Ovary (tissue), 9 donors: ENCODE results near the gene SMCR8. TPM values are rescaled to one million over a fixed set of nuclear protein-coding genes. Genes with fewer than 3 reads are reported as not detected.

Source experiments
- DNase-seq, 5 donors: peaks; one replicate each; pipeline ENCODE4 v3.0.0-alpha.2; 2019 to 2020
- H3K27ac ChIP-seq, 2 donors: fragments of 200-600 bp; one replicate each; pipeline versions ENCODE4 v1.5.1 to v1.8.0; 2019 to 2022
- H3K27me3 ChIP-seq: fragments of 200-600 bp; one replicate; pipeline ENCODE4 v1.8.0; 2022
- H3K36me3 ChIP-seq: fragments of 200-600 bp; sonication (generic); one replicate; pipeline ENCODE4 v1.5.1; 2019
- H3K4me1 ChIP-seq: one replicate; pipeline ENCODE4 v1.8.1; 2013; ENCODE audit warnings: mild to moderate bottlenecking, moderate library complexity; ENCODE audit not compliant: insufficient read depth
- H3K4me3 ChIP-seq: fragments of 200-600 bp; sonication (generic); one replicate; pipeline ENCODE4 v1.5.1; 2017
- H3K9me3 ChIP-seq, 2 donors: fragments of 200-600 bp in 1 of 2; sonication (generic) in 1 of 2; one replicate each; pipeline versions ENCODE4 v1.5.1 to v1.8.1; 2013 to 2019; ENCODE audit warnings: mild to moderate bottlenecking in 1 of 2, moderate library complexity in 1 of 2
- CTCF ChIP-seq, 3 donors: fragments of 450-650 bp in 2 of 3; fragments of 200-600 bp in 1 of 3; IDR thresholded peaks; one replicate each; pipeline versions ENCODE4 v1.5.1 to v1.8.0; 2016 to 2022; ENCODE audit warnings: antibody characterized with exemption in 3 of 3, mild to moderate bottlenecking in 1 of 3
- EP300 ChIP-seq: sonication (generic); formaldehyde crosslinking; IDR thresholded peaks from one replicate; pipeline ENCODE4 v1.6.1; 2017; ENCODE audit warnings: antibody characterized with exemption
- POLR2A ChIP-seq: fragments of 450-650 bp; IDR thresholded peaks from one replicate; pipeline ENCODE4 v1.6.1; 2017; ENCODE audit warnings: antibody characterized with exemption, mild to moderate bottlenecking, moderate library complexity
- WGBS, 3 donors: extraction: QIAGEN DNeasy Blood & Tissue Kit in 1 of 3; methylation state at CpG; one replicate each; pipeline versions ENCODE4 v1.1.5 to v1.1.7; 2013 to 2017; 5-methylcytosine and 5-hydroxymethylcytosine counted together
- intact Hi-C, 4 donors: fragments of 100-400 bp; cut with DNase I; formaldehyde crosslinking; loops; one replicate each; pipeline versions ENCODE4 v1.11.0 to v1.15.1; 2022 to 2023
- polyA plus RNA-seq, 2 donors: library from polyadenylated mRNA; stranded (reverse); fragments of 200-250 nt in 1 of 2; fragments of 350-450 nt in 1 of 2; fragmentation: Illumina TruSeq in 1 of 2; extraction: RNeasy Lipid Tissue Mini Kit (QIAGEN cat#74804) in 1 of 2; gene quantifications; one replicate each; pipeline ENCODE4 v1.2.3, GENCODE V29; 2013 to 2014
- total RNA-seq, 7 donors: library from RNA; depleted of rRNA in 2 of 7; stranded (reverse); fragments of >200 nt in 2 of 7; fragmentation: NEBNext Ultra II Directional in 3 of 7; extraction: Animal tissue kit (Norgen Biotek cat#: 25700) in 3 of 7; gene quantifications; one replicate each; pipeline versions ENCODE4 v1.1.0 to v1.2.4, GENCODE V29; 2016 to 2023
- donor health status: DM: no; HTN: no; CAD: no; lungs with moderate emphysema.
- donor health status: DM: no; HTN: no; CAD: no.
- donor health status: Bipolar disorder and iron deficiency.
- donor health status: DM: yes; HTN: yes; CAD: no.
- donor health status: DM: no; HTN: no; CAD: no.
- donor health status: DM: yes; HTN: yes; CAD: no.

The SMCR8 gene
- total and polyA plus RNA-seq, 9 donors: 7.1 to 16.7 (median 13.8) TPM

- no peak for TF ChIP-seq POLR2A
- TF ChIP-seq EP300: no peak
- TF ChIP-seq CTCF (IDR thresholded peaks at IDR 0.05): no peak
- intact Hi-C loops: no loop called here
- Histone ChIP-seq H3K36me3 (no peaks in the 10 kb centered on the region), H3K27ac (no peak overlapping the region), H3K4me3 (no peak overlapping the region), H3K4me1 (no peaks in the 10 kb centered on the region), H3K9me3 (no peaks in the 10 kb centered on the region), H3K27me3 (no peaks in the 10 kb centered on the region)
- no peak for DNase-seq
- WGBS, 3 donors: 84 to 88% (median 84%) methylated on average over 16 of the region's 16 CpGs
Measured at GRCh38 chr17:18323507-18324139, 8.5 kb downstream of the SMCR8 start.

GRCh38 chr17:18324140-18325050 lies 9.3 kb downstream of the SMCR8 start:
- TF ChIP-seq POLR2A (no peak), CTCF (IDR thresholded peaks at IDR 0.05) (no peak)
- no peaks in the 10 kb centered on the region for H3K9me3 ChIP-seq
- H3K4me3 ChIP-seq: no peak overlapping the region
- no peak for DNase-seq
- H3K27ac ChIP-seq: no peak overlapping the region
- H3K4me1 ChIP-seq: no peaks in the 10 kb centered on the region
- H3K27me3 ChIP-seq: no peaks in the 10 kb centered on the region
- intact Hi-C loops: no loop called here
- H3K36me3 ChIP-seq: no peaks in the 10 kb centered on the region
- WGBS, 3 donors: 84 to 87% (median 87%) methylated on average over 27 of the region's 27 CpGs

GRCh38 chr17:18326039-18326438 lies 10.9 kb downstream of the SMCR8 start:
- no peak for TF ChIP-seq EP300
- no peak for TF ChIP-seq POLR2A
- TF ChIP-seq CTCF (IDR thresholded peaks at IDR 0.05): no peak
- 98% methylated on average over 2 of the region's 2 CpGs for WGBS, 3 donors
- H3K36me3 ChIP-seq: no peaks in the 10 kb centered on the region
- no peaks in the 10 kb centered on the region for H3K9me3 ChIP-seq
- no peak overlapping the region for H3K4me3 ChIP-seq
- intact Hi-C loops: no loop called here
- H3K4me1 ChIP-seq: no peaks in the 10 kb centered on the region
- DNase-seq: no peak
- no peaks in the 10 kb centered on the region for H3K27me3 ChIP-seq
- no peak overlapping the region for H3K27ac ChIP-seq

- DNase-seq: no peak
- 76 to 90% (median 85%) methylated on average over 6 of the region's 6 CpGs for WGBS, 3 donors
- Histone ChIP-seq H3K4me3 (no peak overlapping the region), H3K27ac (no peak overlapping the region), H3K4me1 (no peaks in the 10 kb centered on the region), H3K9me3 (no peaks in the 10 kb centered on the region), H3K27me3 (no peaks in the 10 kb centered on the region), H3K36me3 (no peaks in the 10 kb centered on the region)
- intact Hi-C loops: no loop called here
- no peak for TF ChIP-seq CTCF (IDR thresholded peaks at IDR 0.05)
- TF ChIP-seq POLR2A: no peak
- no peak for TF ChIP-seq EP300
Measured at GRCh38 chr17:18326572-18326971, 11.5 kb downstream of the SMCR8 start.
